Lung (tissue), 12 donors: ENCODE results near the gene COL6A3. TPM values are rescaled to one million over a fixed set of nuclear protein-coding genes. Genes with fewer than 3 reads are reported as not detected.

ENCODE experiments used
- ATAC-seq: fragments of 200-7000 bp; cut with Tn5 transposase; one replicate; pipeline ENCODE4 v1.9.1; 2020; ENCODE audit warnings: moderate number of reproducible peaks; ENCODE audit not compliant: insufficient read depth, low FRiP score
- DNase-seq, 3 donors: peaks; one replicate each; pipeline ENCODE4 v3.0.0-alpha.2; 2013 to 2017
- H3K27ac ChIP-seq, 2 donors: one replicate each; pipeline ENCODE4 v1.5.1; 2013; ENCODE audit warnings: mild to moderate bottlenecking in 2 of 2, moderate library complexity in 2 of 2, control low read depth in 1 of 2, inconsistent platforms in 1 of 2, low read depth in 1 of 2, low read length in 1 of 2
- H3K27me3 ChIP-seq, 3 donors: one replicate each; pipeline ENCODE4 v1.5.1; 2013; ENCODE audit warnings: low read length in 2 of 3; ENCODE audit not compliant: control insufficient read depth in 3 of 3, insufficient read depth in 3 of 3
- H3K36me3 ChIP-seq, 4 donors: one replicate each; pipeline ENCODE4 v1.5.1; 2013; ENCODE audit warnings: low read length in 4 of 4, mild to moderate bottlenecking in 1 of 4, moderate library complexity in 1 of 4; ENCODE audit not compliant: control insufficient read depth in 4 of 4, insufficient read depth in 4 of 4
- H3K4me1 ChIP-seq, 5 donors: one replicate each; pipeline ENCODE4 v1.5.1; 2013; ENCODE audit warnings: low read length in 5 of 5, mild to moderate bottlenecking in 2 of 5, moderate library complexity in 1 of 5; ENCODE audit not compliant: control insufficient read depth in 5 of 5, insufficient read depth in 5 of 5
- H3K4me3 ChIP-seq: one replicate; pipeline ENCODE4 v1.5.1; 2013; ENCODE audit warnings: mild to moderate bottlenecking, control low read depth, moderate library complexity
- H3K9ac ChIP-seq, 2 donors: one replicate each; pipeline ENCODE4 v1.5.1; 2013; ENCODE audit warnings: low read length in 2 of 2, control low read depth in 1 of 2; ENCODE audit not compliant: insufficient read depth in 1 of 2
- H3K9me3 ChIP-seq, 4 donors: one replicate each; pipeline ENCODE4 v1.5.1; 2013; ENCODE audit warnings: low read length in 3 of 4, mild to moderate bottlenecking in 1 of 4, moderate library complexity in 1 of 4; ENCODE audit not compliant: control insufficient read depth in 4 of 4, insufficient read depth in 3 of 4
- CTCF ChIP-seq: IDR thresholded peaks from 2 replicates; pipeline ENCODE4 v1.5.1; 2012; ENCODE audit warnings: mild to moderate bottlenecking; ENCODE audit errors: control extremely low read depth, extremely low read depth
- WGBS, 2 donors: extraction: QIAGEN DNeasy Blood & Tissue Kit; methylation state at CpG; one replicate each; pipeline ENCODE4 v1.1.7; 2013; 5-methylcytosine and 5-hydroxymethylcytosine counted together
- polyA plus RNA-seq, 2 donors: library from polyadenylated mRNA; stranded (reverse); fragments of 200-250 nt; gene quantifications; one replicate each; pipeline ENCODE4 v1.2.1, GENCODE V29; 2013
- total RNA-seq, 2 donors: library from RNA; depleted of rRNA in 1 of 2; stranded (reverse); fragments of >200 nt in 1 of 2; gene quantifications; one replicate each; pipeline ENCODE4 v1.2.1, GENCODE V29; 2014 to 2021
- donor health status: control.
- donor health status: control.
- donor health status: Bipolar disorder and iron deficiency.
- donor health status: healthy.
- donor health status: DM: yes; HTN: yes; CAD: no.

The COL6A3 gene
- total and polyA plus RNA-seq, 4 donors, result 36.4 to 548 (median 277) TPM

- WGBS, 2 donors, result 60 to 65% methylated on average over 11 of the region's 11 CpGs
Measured at GRCh38 chr2:237456200-237456843, 42.4 kb upstream of the COL6A3 start.

GRCh38 chr2:237455764-237456163, 41.8 kb upstream of the COL6A3 start:
- WGBS, 2 donors, result 83 to 87% methylated on average over 5 of the region's 5 CpGs
- TF ChIP-seq CTCF, result no peak
- ATAC-seq, result no peak
- peaks cover 0 to 2% (median 0%) of the 10 kb centered on the region in 4 donors for H3K9me3 ChIP-seq
- no peaks in the 10 kb centered on the region for H3K27me3 ChIP-seq
- no peak overlapping the region for H3K4me3 ChIP-seq
- no peak overlapping the region for H3K9ac ChIP-seq
- peaks cover 3 to 43% (median 28%) of the 10 kb centered on the region in 5 donors for H3K4me1 ChIP-seq
- H3K27ac ChIP-seq, result peak overlapping the region in 1 of 2 donors; percentile 14
- no peaks in the 10 kb centered on the region for H3K36me3 ChIP-seq
- DNase-seq, result no peak

More at GRCh38 chr2:237456200-237456843, 42.4 kb upstream of the COL6A3 start:
- DNase-seq (peak; percentile 81 to 89 (median 88)), ATAC-seq (no peak)
- H3K4me3 ChIP-seq, result no peak overlapping the region
- peaks cover 2 to 38% (median 26%) of the 10 kb centered on the region in 5 donors for H3K4me1 ChIP-seq
- peaks cover 0 to 2% (median 0%) of the 10 kb centered on the region in 4 donors for H3K9me3 ChIP-seq
- peak overlapping the region in 1 of 2 donors; percentile 8 for H3K9ac ChIP-seq
- H3K36me3 ChIP-seq, result no peaks in the 10 kb centered on the region
- peak overlapping the region in 1 of 2 donors; percentile 14 for H3K27ac ChIP-seq
- no peak for TF ChIP-seq CTCF
- H3K27me3 ChIP-seq, result no peaks in the 10 kb centered on the region

- ATAC-seq (no peak), DNase-seq (no peak)
- WGBS, 2 donors, result 72 to 94% methylated on average over 3 of the region's 3 CpGs
- H3K4me3 ChIP-seq, result no peak overlapping the region
- H3K27ac ChIP-seq, result no peak overlapping the region
- no peak overlapping the region for H3K9ac ChIP-seq
- peaks cover 0 to 4% (median 0%) of the 10 kb centered on the region in 4 donors for H3K9me3 ChIP-seq
- H3K27me3 ChIP-seq, result no peaks in the 10 kb centered on the region
- peaks cover 7 to 64% (median 45%) of the 10 kb centered on the region in 5 donors for H3K4me1 ChIP-seq
- no peak for TF ChIP-seq CTCF
- H3K36me3 ChIP-seq, result no peaks in the 10 kb centered on the region
Measured at GRCh38 chr2:237453671-237454070, 39.7 kb upstream of the COL6A3 start.
